GM12864 (cell line): ENCODE results near the gene PRR14L.
"Not testable (repeated sequence)": the region's sequence is repeated elsewhere in the genome, so short reads cannot be mapped to it uniquely, and the experiment has no call there.

Experiments used
- DNase-seq: peaks from one replicate; pipeline ENCODE4 v3.0.0-alpha.2; 2011; ENCODE audit warnings: low read depth
- H3K4me3 ChIP-seq: 2 replicates; pipeline ENCODE4 v1.5.1; 2011; ENCODE audit warnings: mild to moderate bottlenecking, low read depth, low read length, control low read depth
- TF ChIP-seq, protein P1 (sequence below): IDR thresholded peaks from 2 replicates; pipeline ENCODE4 v1.5.1; 2011; ENCODE audit warnings: low read depth, mild to moderate bottlenecking, moderate library complexity, low read length, control low read depth, inconsistent platforms; ENCODE audit errors: missing control alignments

The PRR14L gene

GRCh38 chr22:31730344-31730711, 19.6 kb downstream of the PRR14L start:
- TF ChIP-seq, protein P1, sequence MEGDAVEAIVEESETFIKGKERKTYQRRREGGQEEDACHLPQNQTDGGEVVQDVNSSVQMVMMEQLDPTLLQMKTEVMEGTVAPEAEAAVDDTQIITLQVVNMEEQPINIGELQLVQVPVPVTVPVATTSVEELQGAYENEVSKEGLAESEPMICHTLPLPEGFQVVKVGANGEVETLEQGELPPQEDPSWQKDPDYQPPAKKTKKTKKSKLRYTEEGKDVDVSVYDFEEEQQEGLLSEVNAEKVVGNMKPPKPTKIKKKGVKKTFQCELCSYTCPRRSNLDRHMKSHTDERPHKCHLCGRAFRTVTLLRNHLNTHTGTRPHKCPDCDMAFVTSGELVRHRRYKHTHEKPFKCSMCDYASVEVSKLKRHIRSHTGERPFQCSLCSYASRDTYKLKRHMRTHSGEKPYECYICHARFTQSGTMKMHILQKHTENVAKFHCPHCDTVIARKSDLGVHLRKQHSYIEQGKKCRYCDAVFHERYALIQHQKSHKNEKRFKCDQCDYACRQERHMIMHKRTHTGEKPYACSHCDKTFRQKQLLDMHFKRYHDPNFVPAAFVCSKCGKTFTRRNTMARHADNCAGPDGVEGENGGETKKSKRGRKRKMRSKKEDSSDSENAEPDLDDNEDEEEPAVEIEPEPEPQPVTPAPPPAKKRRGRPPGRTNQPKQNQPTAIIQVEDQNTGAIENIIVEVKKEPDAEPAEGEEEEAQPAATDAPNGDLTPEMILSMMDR, result no peak
- no peak overlapping the region for H3K4me3 ChIP-seq
- DNase-seq, result no peak

GRCh38 chr22:31728857-31729256, 21.1 kb downstream of the PRR14L start:
- no peak for DNase-seq
- TF ChIP-seq, protein P1, result no peak
- H3K4me3 ChIP-seq, result no peak overlapping the region

GRCh38 chr22:31726692-31727091, 23.2 kb downstream of the PRR14L start:
- DNase-seq, result no peak
- no peak overlapping the region for H3K4me3 ChIP-seq
- TF ChIP-seq, protein P1, result no peak

DNA sequence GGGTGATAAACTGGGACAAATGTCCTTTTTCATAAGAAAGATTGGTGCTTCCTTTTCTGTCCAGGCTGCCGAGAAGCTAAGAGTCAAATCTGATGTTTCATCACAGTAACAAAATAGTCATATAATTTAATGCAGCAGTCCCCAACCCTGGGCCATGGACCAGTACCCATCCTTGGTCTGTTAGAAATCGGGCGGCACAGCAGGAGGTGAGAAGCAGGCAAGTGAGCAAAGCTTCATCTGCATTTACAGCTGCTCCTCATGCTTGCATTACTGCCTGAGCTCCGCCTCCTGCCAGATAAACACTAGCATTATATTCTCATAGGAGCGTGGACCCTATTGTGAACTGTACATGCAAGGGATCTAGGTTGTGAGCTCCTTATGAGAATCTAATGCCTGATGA, 26.2 kb downstream of the PRR14L start:
- TF ChIP-seq, protein P1, result no peak
- DNase-seq, result no peak
- no peak overlapping the region for H3K4me3 ChIP-seq

DNA sequence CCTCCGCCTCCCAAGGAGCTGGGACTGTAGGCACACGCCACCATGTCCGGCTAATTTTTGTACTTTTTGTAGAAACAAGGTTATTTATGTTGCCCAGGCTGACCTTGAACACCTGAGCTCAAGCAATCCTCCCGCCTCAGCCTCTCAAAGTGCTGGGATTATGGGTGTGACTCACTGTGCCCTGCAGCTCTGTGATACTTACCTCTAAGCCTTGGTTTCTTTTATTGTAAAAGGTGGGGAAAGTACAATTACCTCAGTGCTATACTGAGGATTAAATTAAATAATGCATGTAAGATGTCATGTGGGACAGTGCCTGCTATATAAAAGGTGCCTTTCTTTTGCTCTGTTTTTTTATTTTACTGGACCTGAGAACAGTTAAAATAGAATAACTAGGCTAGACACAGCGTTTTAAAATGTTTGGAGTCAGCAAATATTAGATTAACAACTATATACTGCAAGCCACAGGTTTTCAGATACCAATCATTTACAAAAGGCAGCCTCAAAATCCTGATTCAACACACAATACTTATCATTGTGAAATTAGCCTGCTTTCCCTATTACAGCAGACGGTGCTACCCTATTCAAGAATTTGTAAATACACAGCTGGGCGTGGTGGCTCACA, 30.0 kb downstream of the PRR14L start:
- no peak for DNase-seq
- TF ChIP-seq, protein P1, result no peak

DNA sequence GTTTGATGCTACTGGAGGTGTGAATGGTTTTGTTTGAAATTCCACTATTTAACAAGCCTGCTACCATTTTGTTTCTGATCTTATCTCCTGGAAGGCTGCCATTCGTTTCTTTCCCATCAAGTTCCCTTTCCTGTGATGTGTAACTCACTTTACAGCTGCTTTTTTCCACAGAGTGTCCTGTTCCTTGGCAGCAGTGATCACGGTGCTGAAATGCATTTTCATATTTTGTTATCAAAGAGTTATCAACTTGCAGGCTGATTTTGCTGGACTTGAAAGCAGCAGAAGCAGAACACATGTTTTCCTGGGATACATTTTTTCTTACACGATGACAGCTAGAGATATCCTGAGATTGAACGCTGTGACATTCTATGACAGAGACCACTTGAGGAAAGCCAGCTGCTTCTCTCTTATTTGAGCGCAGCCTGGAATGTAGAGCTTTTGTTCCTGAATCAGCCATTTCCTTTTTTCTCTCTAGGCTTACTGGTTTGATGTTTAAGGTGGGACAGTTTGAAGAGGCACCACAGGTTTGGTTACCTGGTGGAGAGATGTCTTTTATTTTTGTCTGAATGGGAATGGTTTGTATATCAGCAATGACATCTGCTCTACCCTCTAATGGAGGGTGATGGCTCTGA, 34.7 kb downstream of the PRR14L start:
- H3K4me3 ChIP-seq, result no peak overlapping the region
- no peak for DNase-seq
- TF ChIP-seq, protein P1, result no peak

More for the DNA sequence above, 30.0 kb downstream of the PRR14L start:
- no peak overlapping the region for H3K4me3 ChIP-seq

GRCh38 chr22:31711226-31711625, 38.7 kb downstream of the PRR14L start:
- DNase-seq, result not testable (repeated sequence)

More at GRCh38 chr22:31711226-31711625, 38.7 kb downstream of the PRR14L start:
- H3K4me3 ChIP-seq, result not testable (repeated sequence)
